Progenitor cell of endocrine pancreas (in vitro differentiated cells): ENCODE data around the gene ARHGAP10. TPM values are rescaled to one million over a fixed set of nuclear protein-coding genes. Genes with fewer than 3 reads are reported as not detected.

Experiments
- DNase-seq: peaks from one replicate; pipeline ENCODE4 v3.0.0; 2021; ENCODE audit warnings: low spot score; ENCODE audit not compliant: unreplicated experiment
- H3K27ac Mint-ChIP-seq: 2 replicates; pipeline ENCODE4 v1.8.0; 2021; ENCODE audit warnings: mild to moderate bottlenecking, moderate library complexity, mixed read lengths
- H3K27me3 Mint-ChIP-seq: 2 replicates; pipeline ENCODE4 v1.8.0; 2021; ENCODE audit warnings: mixed read lengths
- H3K36me3 Mint-ChIP-seq: 2 replicates; pipeline ENCODE4 v1.8.0; 2022; ENCODE audit warnings: mixed read lengths; ENCODE audit not compliant: insufficient read depth
- H3K4me1 Mint-ChIP-seq: 2 replicates; pipeline ENCODE4 v1.8.0; 2021; ENCODE audit warnings: low read depth, mixed read lengths
- H3K4me3 Mint-ChIP-seq: 2 replicates; pipeline ENCODE4 v1.8.0; 2021; ENCODE audit warnings: low read depth, mild to moderate bottlenecking, moderate library complexity, mixed read lengths
- H3K9me3 Mint-ChIP-seq: 2 replicates; pipeline ENCODE4 v1.8.0; 2021; ENCODE audit warnings: low read depth, mixed read lengths
- total RNA-seq: library from RNA; stranded (reverse); gene quantifications from 2 replicates; pipeline ENCODE4 v1.2.1, GENCODE V29; 2021
- TF ChIP-seq, protein P1 (sequence below): fragments of 200-600 bp; sonication (generic); IDR thresholded peaks from one replicate; pipeline ENCODE4 v1.5.0; 2021; ENCODE audit warnings: antibody characterized with exemption, mild to moderate bottlenecking; ENCODE audit not compliant: unreplicated experiment

ARHGAP10 gene
- total RNA-seq, 1 donor from 2014 or later, result 11.0 TPM

DNA sequence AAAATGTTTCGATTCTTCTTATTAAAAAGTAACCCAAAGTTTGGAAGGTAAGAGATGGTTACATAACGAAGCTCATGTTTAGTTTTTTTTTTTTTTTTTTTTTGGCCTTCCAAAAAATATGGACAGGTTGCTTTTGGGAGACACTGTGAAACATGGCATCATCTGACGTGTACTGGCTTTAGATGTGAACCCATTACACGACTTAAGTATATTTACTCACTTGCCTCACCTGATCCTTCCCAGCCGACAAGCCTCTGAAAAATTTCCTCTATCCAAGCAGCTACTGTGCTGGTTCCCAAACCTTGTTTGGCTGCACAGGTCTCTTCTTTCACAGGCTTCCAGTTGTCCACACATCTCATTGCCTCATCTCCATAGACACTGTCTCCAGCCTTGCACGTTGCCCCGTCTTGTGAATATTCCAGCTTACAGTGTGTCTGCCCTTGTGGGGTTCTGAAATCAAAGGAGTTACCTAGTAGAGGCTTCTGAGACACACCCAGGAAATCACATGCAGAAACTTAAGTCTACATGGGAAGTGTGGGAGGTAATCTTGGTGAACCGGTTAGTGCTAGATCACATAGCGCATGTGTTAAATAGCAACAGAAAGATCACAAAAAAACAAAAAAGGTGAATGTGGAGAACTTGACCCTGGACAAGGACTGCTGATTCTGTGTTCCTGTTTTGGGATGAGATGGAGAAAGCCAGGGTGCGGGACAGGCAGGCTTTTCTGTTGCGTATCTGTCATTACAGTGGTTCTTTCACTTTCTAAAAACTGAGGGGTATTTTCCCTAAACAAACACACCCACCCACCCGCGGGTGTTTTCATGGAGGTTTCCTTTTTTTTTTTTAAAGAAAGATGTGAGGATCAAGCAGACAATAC is 328.6 kb downstream of the ARHGAP10 start:
- Mint-ChIP-seq H3K4me1 (peaks cover 23% of the 10 kb centered on the region), H3K36me3 (peaks cover 1% of the 10 kb centered on the region), H3K27ac (no peak overlapping the region), H3K27me3 (no peaks in the 10 kb centered on the region), H3K9me3 (no peaks in the 10 kb centered on the region), H3K4me3 (no peak overlapping the region)
- TF ChIP-seq, protein P1, sequence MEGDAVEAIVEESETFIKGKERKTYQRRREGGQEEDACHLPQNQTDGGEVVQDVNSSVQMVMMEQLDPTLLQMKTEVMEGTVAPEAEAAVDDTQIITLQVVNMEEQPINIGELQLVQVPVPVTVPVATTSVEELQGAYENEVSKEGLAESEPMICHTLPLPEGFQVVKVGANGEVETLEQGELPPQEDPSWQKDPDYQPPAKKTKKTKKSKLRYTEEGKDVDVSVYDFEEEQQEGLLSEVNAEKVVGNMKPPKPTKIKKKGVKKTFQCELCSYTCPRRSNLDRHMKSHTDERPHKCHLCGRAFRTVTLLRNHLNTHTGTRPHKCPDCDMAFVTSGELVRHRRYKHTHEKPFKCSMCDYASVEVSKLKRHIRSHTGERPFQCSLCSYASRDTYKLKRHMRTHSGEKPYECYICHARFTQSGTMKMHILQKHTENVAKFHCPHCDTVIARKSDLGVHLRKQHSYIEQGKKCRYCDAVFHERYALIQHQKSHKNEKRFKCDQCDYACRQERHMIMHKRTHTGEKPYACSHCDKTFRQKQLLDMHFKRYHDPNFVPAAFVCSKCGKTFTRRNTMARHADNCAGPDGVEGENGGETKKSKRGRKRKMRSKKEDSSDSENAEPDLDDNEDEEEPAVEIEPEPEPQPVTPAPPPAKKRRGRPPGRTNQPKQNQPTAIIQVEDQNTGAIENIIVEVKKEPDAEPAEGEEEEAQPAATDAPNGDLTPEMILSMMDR, result no peak
- no peak for DNase-seq

DNA sequence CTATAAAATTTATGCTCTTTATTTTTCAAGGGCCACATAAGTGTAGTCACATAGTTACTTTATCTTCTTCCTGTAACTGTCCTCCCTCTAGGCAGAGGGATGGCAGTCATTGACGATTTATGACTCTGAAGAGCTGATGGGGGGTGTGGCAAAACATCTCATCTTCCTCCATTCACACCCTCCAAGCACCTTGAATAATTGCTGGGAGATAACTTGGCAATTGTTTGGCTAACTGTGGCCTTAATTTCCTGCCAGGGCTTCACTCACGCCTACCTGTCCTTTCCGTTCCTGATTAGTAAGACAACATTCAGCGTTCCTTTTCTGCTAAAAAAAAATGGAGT is 329.2 kb downstream of the ARHGAP10 start:
- H3K36me3 Mint-ChIP-seq, result peaks cover 1% of the 10 kb centered on the region
- H3K27ac Mint-ChIP-seq, result no peak overlapping the region
- H3K4me3 Mint-ChIP-seq, result no peak overlapping the region
- H3K4me1 Mint-ChIP-seq, result peaks cover 19% of the 10 kb centered on the region
- DNase-seq, result no peak
- TF ChIP-seq, protein P1, result no peak
- H3K27me3 Mint-ChIP-seq, result no peaks in the 10 kb centered on the region
- no peaks in the 10 kb centered on the region for H3K9me3 Mint-ChIP-seq

DNA sequence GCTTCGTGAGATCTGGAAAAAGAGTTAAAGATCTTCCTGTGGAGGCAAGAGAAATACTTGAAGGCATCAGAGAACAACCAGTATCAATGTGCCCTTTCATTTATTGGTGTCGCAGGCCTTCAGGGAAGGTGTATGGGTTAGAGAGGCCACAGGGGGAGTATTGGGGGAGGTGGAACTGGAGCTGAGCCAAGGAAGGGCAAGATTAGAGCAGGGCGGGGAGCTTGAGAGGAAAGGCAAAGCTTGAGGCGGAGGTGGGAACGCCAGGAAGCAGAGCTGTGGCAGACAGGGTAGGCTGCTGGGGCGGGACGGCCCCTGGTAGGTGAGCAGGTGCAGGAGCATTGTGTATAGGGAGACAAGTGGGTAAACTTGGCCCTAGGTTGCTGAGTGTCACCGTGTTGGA is 329.9 kb downstream of the ARHGAP10 start:
- TF ChIP-seq, protein P1, result no peak
- Mint-ChIP-seq H3K4me1 (peaks cover 18% of the 10 kb centered on the region), H3K27ac (peak overlapping the region; percentile 26), H3K27me3 (no peaks in the 10 kb centered on the region), H3K9me3 (no peaks in the 10 kb centered on the region), H3K36me3 (peaks cover 1% of the 10 kb centered on the region), H3K4me3 (no peak overlapping the region)
- DNase-seq, result no peak

DNA sequence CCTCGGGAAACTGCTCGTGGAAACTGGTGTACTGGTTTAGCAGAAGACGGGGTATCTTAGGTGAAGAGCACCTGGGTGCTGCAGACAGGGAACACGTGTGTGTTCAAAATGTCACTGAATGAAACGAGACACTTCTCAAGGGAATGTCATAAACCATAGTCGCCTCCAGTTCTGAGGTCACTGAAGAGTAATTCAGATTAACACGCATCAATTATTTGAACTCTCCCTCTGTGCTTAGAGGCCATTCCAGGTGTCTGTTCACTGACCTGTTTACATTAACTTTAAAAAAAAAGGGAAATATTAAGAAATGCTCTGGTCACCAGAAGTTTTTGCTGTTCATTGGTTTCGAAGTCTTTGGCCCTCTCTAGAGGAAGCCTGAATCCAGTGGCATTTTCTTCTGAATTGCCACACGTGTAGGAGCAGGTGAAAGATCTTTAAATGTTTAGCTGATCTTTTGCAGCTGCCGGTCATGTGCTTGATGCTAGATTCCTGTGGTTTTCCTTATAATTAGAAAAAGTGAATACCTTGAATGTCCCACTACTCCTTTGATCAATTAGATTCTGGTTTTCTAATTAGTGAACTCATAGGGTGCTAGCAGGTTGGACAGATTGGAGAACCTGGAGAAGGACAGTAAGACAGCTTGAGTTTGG is 330.5 kb downstream of the ARHGAP10 start:
- Mint-ChIP-seq H3K27ac (no peak overlapping the region), H3K4me3 (no peak overlapping the region), H3K4me1 (peaks cover 18% of the 10 kb centered on the region), H3K36me3 (peaks cover 3% of the 10 kb centered on the region), H3K27me3 (no peaks in the 10 kb centered on the region), H3K9me3 (no peaks in the 10 kb centered on the region)
- DNase-seq, result no peak
- TF ChIP-seq, protein P1, result no peak

DNA sequence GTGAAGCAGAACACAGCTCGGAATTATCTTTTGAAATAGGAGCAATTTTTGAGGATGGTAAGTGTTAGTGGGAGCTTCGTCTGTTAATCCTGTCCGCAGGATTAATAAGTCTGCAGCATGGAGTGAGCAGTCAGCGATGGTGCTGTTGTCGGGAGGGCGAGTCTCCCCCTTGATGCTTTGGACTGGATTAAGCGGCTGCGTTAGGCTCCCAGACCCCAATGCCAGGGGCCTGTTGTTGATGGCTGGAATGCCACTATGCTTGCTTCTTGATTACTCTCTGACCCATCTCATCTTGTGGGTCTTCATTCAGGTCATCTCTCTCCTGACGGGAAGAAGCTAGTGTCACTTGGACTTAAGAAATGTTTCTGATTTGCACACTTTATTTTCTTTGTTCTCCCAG is 332.6 kb downstream of the ARHGAP10 start:
- DNase-seq, result no peak
- TF ChIP-seq, protein P1, result no peak
- Mint-ChIP-seq H3K36me3 (peaks cover 3% of the 10 kb centered on the region), H3K4me3 (no peak overlapping the region), H3K4me1 (peaks cover 18% of the 10 kb centered on the region), H3K27me3 (no peaks in the 10 kb centered on the region), H3K27ac (no peak overlapping the region), H3K9me3 (no peaks in the 10 kb centered on the region)
